Femur (tissue), 1 donor: ENCODE measurements around the gene CDH4.
"Not testable (repeated sequence)": the region's sequence is repeated elsewhere in the genome, so short reads cannot be mapped to it uniquely, and the experiment has no call there.

ENCODE experiments used
- DNase-seq: peaks from one replicate; pipeline ENCODE4 v3.0.0-alpha.2; 2017

Gene CDH4

GRCh38 chr20:61477451-61477861, 225.4 kb downstream of the CDH4 start:
- DNase-seq, result no peak

GRCh38 chr20:61478094-61478493, 226.0 kb downstream of the CDH4 start:
- no peak for DNase-seq

GRCh38 chr20:61478611-61479305, 226.7 kb downstream of the CDH4 start:
- no peak for DNase-seq

GRCh38 chr20:61479433-61479832, 227.4 kb downstream of the CDH4 start:
- not testable (repeated sequence) for DNase-seq

GRCh38 chr20:61480158-61480825, 228.2 kb downstream of the CDH4 start:
- DNase-seq, result no peak

- DNase-seq, result no peak
These were observed 230.2 kb downstream of the CDH4 start for GRCh38 chr20:61482056-61482887.

- DNase-seq, result no peak
These were observed 230.8 kb downstream of the CDH4 start for GRCh38 chr20:61482901-61483300.

- no peak for DNase-seq
These were observed 231.4 kb downstream of the CDH4 start for GRCh38 chr20:61483336-61484067.

GRCh38 chr20:61486198-61486597, 234.1 kb downstream of the CDH4 start:
- no peak for DNase-seq

- no peak for DNase-seq
These were observed 235.4 kb downstream of the CDH4 start for GRCh38 chr20:61487346-61487996.

- DNase-seq, result no peak
These were observed 235.9 kb downstream of the CDH4 start for GRCh38 chr20:61487997-61488371.

GRCh38 chr20:61490721-61491120, 238.7 kb downstream of the CDH4 start:
- DNase-seq, result no peak

GRCh38 chr20:61492065-61492464, 240.0 kb downstream of the CDH4 start:
- DNase-seq, result no peak

- DNase-seq, result no peak
These were observed 241.8 kb downstream of the CDH4 start for GRCh38 chr20:61493798-61494305.

GRCh38 chr20:61494763-61495575, 242.9 kb downstream of the CDH4 start:
- no peak for DNase-seq

- DNase-seq, result no peak
These were observed 245.1 kb downstream of the CDH4 start for GRCh38 chr20:61497029-61497627.

- DNase-seq, result no peak
These were observed 247.9 kb downstream of the CDH4 start for GRCh38 chr20:61499859-61500554.

- DNase-seq, result no peak
These were observed 248.8 kb downstream of the CDH4 start for GRCh38 chr20:61500791-61501321.

GRCh38 chr20:61502433-61502832, 250.4 kb downstream of the CDH4 start:
- DNase-seq, result no peak

GRCh38 chr20:61503106-61503505, 251.0 kb downstream of the CDH4 start:
- DNase-seq, result no peak
